ENCODE results near the gene BCL2L11. TPM values are rescaled to one million over a fixed set of nuclear protein-coding genes. Genes with fewer than 3 reads are reported as not detected.
A peak's percentile ranks its signal among the peaks of the same experiment; 100 is the strongest.

BCL2L11 gene
- total and polyA plus RNA-seq, 9 of the 15 experiments (the other 6 are each of a cell fraction or from before 2014, with no cell fraction given), result 2.2 to 18.8 (median 5.0) TPM

- peak; percentile 60; the same call in 1 of the 2 replicates for TF ChIP-seq REST (IDR thresholded peaks at IDR 0.05; ENCODE audit: borderline replicate concordance)
- TF ChIP-seq REST (CRISPR knock-in tag; IDR thresholded peaks at IDR 0.05; ENCODE audit: low read depth), result no peak
- no peak for TF ChIP-seq ATF2 (CRISPR knock-in tag; IDR thresholded peaks at IDR 0.05)
- 0 out of 2 replicates have a peak, but pooled peaks have one; percentile 17 for TF ChIP-seq CC2D1A (IDR thresholded peaks at IDR 0.05)
Observed at GRCh38 chr2:111116843-111117597, 3.7 kb upstream of the BCL2L11 start (continued).
